Measurements from ENCODE around the gene TOX3.

DNA sequence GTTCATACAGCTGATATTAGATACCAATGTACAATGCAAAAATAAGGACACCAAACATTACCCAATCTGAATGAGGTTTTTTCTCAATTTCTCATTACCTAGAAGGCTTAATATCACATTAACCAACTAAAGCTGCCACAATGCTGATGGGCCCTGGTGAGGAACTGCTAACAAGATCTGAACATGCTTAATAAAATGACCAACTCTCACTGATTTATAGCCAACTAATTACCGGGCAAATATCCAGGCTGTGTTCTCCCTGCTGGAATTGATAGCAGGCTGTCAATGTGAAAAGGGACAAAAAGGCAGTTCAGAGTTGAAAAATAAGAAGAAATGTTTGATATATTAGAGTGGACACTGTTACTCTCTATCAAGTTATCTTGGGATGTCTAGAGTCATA lies 124.6 kb downstream of the TOX3 start:
- TF ChIP-seq ZNF8 (CRISPR knock-in tag; IDR thresholded peaks at IDR 0.05) (no peak), ISL1 (CRISPR knock-in tag; IDR thresholded peaks at IDR 0.05) (no peak), TOX (CRISPR knock-in tag; IDR thresholded peaks at IDR 0.05; ENCODE audit: borderline replicate concordance) (no peak), ESRRG (CRISPR knock-in tag; IDR thresholded peaks at IDR 0.05) (no peak), ZFP3 (CRISPR knock-in tag; IDR thresholded peaks at IDR 0.05) (no peak), ARNTL (CRISPR knock-in tag; IDR thresholded peaks at IDR 0.05; ENCODE audit: borderline replicate concordance, low read depth) (no peak), ZFP30 (CRISPR knock-in tag; IDR thresholded peaks at IDR 0.05) (no peak), ZC3H10 (CRISPR knock-in tag; IDR thresholded peaks at IDR 0.05) (no peak)
- TF ChIP-seq, protein P1, sequence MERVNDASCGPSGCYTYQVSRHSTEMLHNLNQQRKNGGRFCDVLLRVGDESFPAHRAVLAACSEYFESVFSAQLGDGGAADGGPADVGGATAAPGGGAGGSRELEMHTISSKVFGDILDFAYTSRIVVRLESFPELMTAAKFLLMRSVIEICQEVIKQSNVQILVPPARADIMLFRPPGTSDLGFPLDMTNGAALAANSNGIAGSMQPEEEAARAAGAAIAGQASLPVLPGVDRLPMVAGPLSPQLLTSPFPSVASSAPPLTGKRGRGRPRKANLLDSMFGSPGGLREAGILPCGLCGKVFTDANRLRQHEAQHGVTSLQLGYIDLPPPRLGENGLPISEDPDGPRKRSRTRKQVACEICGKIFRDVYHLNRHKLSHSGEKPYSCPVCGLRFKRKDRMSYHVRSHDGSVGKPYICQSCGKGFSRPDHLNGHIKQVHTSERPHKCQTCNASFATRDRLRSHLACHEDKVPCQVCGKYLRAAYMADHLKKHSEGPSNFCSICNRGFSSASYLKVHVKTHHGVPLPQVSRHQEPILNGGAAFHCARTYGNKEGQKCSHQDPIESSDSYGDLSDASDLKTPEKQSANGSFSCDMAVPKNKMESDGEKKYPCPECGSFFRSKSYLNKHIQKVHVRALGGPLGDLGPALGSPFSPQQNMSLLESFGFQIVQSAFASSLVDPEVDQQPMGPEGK (CRISPR knock-in tag; IDR thresholded peaks at IDR 0.05; ENCODE audit: borderline replicate concordance): no peak
- TF ChIP-seq, protein P2, sequence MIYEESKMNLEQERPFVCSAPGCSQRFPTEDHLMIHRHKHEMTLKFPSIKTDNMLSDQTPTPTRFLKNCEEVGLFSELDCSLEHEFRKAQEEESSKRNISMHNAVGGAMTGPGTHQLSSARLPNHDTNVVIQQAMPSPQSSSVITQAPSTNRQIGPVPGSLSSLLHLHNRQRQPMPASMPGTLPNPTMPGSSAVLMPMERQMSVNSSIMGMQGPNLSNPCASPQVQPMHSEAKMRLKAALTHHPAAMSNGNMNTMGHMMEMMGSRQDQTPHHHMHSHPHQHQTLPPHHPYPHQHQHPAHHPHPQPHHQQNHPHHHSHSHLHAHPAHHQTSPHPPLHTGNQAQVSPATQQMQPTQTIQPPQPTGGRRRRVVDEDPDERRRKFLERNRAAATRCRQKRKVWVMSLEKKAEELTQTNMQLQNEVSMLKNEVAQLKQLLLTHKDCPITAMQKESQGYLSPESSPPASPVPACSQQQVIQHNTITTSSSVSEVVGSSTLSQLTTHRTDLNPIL (CRISPR knock-in tag; IDR thresholded peaks at IDR 0.05; ENCODE audit: low read depth): no peak
- TF ChIP-seq, protein P3, sequence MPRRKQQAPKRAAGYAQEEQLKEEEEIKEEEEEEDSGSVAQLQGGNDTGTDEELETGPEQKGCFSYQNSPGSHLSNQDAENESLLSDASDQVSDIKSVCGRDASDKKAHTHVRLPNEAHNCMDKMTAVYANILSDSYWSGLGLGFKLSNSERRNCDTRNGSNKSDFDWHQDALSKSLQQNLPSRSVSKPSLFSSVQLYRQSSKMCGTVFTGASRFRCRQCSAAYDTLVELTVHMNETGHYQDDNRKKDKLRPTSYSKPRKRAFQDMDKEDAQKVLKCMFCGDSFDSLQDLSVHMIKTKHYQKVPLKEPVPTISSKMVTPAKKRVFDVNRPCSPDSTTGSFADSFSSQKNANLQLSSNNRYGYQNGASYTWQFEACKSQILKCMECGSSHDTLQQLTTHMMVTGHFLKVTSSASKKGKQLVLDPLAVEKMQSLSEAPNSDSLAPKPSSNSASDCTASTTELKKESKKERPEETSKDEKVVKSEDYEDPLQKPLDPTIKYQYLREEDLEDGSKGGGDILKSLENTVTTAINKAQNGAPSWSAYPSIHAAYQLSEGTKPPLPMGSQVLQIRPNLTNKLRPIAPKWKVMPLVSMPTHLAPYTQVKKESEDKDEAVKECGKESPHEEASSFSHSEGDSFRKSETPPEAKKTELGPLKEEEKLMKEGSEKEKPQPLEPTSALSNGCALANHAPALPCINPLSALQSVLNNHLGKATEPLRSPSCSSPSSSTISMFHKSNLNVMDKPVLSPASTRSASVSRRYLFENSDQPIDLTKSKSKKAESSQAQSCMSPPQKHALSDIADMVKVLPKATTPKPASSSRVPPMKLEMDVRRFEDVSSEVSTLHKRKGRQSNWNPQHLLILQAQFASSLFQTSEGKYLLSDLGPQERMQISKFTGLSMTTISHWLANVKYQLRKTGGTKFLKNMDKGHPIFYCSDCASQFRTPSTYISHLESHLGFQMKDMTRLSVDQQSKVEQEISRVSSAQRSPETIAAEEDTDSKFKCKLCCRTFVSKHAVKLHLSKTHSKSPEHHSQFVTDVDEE (CRISPR knock-in tag; IDR thresholded peaks at IDR 0.05): no peak
